Breast epithelium (tissue), 4 donors: ENCODE data around the gene ALG8. TPM values are rescaled to one million over a fixed set of nuclear protein-coding genes. Genes with fewer than 3 reads are reported as not detected.
A peak's percentile ranks its signal among the peaks of the same experiment; 100 is the strongest.

ENCODE experiments used
- DNase-seq, 2 donors: peaks; one replicate each; pipeline ENCODE4 v3.0.0-alpha.2; 2019; ENCODE audit warnings: low spot score in 2 of 2
- H3K27ac ChIP-seq, 2 donors: fragments of 200-600 bp; sonication (generic) in 1 of 2; one replicate each; pipeline ENCODE4 v1.5.1; 2016 to 2019; ENCODE audit warnings: mild to moderate bottlenecking in 1 of 2
- H3K27me3 ChIP-seq, 2 donors: fragments of 200-600 bp; sonication (generic) in 1 of 2; one replicate each; pipeline versions ENCODE4 v1.5.1 to v1.6.0; 2017 to 2019; ENCODE audit warnings: control low read depth in 1 of 2, mild to moderate bottlenecking in 1 of 2
- H3K36me3 ChIP-seq: fragments of 200-600 bp; one replicate; pipeline ENCODE4 v1.5.1; 2019
- H3K4me1 ChIP-seq, 2 donors: fragments of 200-600 bp; sonication (generic); one replicate each; pipeline ENCODE4 v1.5.1; 2016 to 2019; ENCODE audit warnings: control low read depth in 1 of 2
- H3K4me3 ChIP-seq, 3 donors: fragments of 200-600 bp; sonication (generic); 1 replicate in 2 of 3; 2 replicates in 1 of 3; pipeline ENCODE4 v1.5.1; 2016 to 2019; ENCODE audit warnings: mild to moderate bottlenecking in 3 of 3, moderate library complexity in 2 of 3
- H3K9me3 ChIP-seq, 2 donors: fragments of 200-600 bp; sonication (generic) in 1 of 2; one replicate each; pipeline ENCODE4 v1.5.1; 2016 to 2019; ENCODE audit warnings: control low read depth in 1 of 2
- POLR2A ChIP-seq: fragments of 450-650 bp; IDR thresholded peaks from one replicate; pipeline ENCODE4 v1.6.1; 2016; ENCODE audit warnings: antibody characterized with exemption, mild to moderate bottlenecking, moderate library complexity
- POLR2AphosphoS5 ChIP-seq, 3 donors: sonication (generic); formaldehyde crosslinking; IDR thresholded peaks; one replicate each; pipeline ENCODE4 v1.6.1; 2017; ENCODE audit warnings: antibody characterized with exemption in 3 of 3
- intact Hi-C: fragments of 100-400 bp; cut with DNase I; formaldehyde crosslinking; loops from one replicate; pipeline ENCODE4 v1.15.1; 2023; ENCODE audit warnings: low total_unique reads
- total RNA-seq, 3 donors: library from RNA; depleted of rRNA; stranded (reverse); fragments of >200 nt; gene quantifications; one replicate each; pipeline ENCODE4 v1.1.0, GENCODE V29; 2016
- TF ChIP-seq, protein P1 (sequence below), 3 donors: fragments of 450-650 bp; IDR thresholded peaks; one replicate each; pipeline ENCODE4 v1.5.1; 2016 to 2017; ENCODE audit warnings: antibody characterized with exemption in 3 of 3, mild to moderate bottlenecking in 3 of 3, moderate library complexity in 3 of 3

The ALG8 gene
- total RNA-seq, 3 donors from 2014 or later, result 25.9 to 46.8 (median 36.7) TPM

DNA sequence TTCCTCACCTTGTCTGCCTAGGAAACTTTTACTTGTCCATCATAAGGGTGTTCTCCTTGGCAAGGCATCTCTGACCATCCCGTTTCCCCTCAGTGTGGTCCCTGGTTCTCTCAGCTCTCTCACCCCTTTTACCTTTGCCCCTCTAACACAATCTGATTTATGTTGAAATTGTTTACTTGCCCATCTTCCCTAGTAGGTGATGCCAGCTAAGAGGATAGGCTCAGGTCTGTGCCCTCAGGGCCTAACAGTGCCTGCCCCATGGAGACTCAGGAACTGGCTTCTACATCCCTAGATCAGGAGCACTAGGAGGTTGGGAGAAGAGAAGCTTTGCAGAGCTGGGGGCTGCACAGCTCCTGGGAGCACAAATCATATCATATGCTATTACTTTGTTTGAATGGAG is 21.1 kb upstream of the ALG8 start:
- Histone ChIP-seq H3K27me3 (no peaks in the 10 kb centered on the region), H3K4me3 (no peak overlapping the region), H3K9me3 (no peaks in the 10 kb centered on the region), H3K4me1 (no peaks in the 10 kb centered on the region), H3K27ac (no peak overlapping the region), H3K36me3 (no peaks in the 10 kb centered on the region)
- TF ChIP-seq, protein P1, sequence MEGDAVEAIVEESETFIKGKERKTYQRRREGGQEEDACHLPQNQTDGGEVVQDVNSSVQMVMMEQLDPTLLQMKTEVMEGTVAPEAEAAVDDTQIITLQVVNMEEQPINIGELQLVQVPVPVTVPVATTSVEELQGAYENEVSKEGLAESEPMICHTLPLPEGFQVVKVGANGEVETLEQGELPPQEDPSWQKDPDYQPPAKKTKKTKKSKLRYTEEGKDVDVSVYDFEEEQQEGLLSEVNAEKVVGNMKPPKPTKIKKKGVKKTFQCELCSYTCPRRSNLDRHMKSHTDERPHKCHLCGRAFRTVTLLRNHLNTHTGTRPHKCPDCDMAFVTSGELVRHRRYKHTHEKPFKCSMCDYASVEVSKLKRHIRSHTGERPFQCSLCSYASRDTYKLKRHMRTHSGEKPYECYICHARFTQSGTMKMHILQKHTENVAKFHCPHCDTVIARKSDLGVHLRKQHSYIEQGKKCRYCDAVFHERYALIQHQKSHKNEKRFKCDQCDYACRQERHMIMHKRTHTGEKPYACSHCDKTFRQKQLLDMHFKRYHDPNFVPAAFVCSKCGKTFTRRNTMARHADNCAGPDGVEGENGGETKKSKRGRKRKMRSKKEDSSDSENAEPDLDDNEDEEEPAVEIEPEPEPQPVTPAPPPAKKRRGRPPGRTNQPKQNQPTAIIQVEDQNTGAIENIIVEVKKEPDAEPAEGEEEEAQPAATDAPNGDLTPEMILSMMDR (IDR thresholded peaks at IDR 0.05), result no peak
- TF ChIP-seq POLR2AphosphoS5 (IDR thresholded peaks at IDR 0.05) (no peak), POLR2A (no peak)
- no peak for DNase-seq
- intact Hi-C loops, result no loop called here

DNA sequence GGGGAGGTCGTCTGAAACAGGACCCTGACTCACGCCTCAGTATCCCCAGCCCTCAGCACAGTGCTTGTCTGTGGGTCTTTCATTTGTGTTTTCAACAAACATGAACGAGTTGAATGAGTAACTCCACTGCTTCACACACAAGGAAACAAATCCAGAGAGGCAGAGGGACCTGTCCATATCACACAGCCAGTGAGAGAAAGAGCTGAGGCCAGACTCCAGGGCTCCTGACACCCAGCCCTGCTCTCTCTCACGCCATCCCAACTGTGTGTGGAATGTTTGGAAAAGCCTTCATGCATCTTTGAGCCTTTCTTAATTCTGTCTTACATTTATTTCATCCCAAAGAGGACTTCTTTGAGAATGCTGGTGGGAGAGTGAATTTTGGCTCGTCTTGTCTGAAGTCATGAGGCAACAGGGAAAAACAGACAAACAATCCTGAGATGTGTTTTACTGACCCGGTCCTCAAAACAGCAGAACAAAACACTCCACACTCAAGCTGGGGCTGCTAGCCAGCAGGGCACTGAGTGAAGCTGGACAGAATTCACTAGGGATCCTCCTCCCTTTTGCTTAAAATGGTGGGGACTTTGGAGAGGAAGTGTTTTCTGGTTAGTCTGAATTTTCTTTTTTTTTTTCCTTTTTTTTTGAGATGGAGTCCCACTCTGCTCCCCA is 19.7 kb upstream of the ALG8 start:
- no peaks in the 10 kb centered on the region for H3K9me3 ChIP-seq
- peak overlapping the region; percentile 50 to 54 for H3K27ac ChIP-seq
- H3K4me3 ChIP-seq, result no peak overlapping the region
- DNase-seq, result no peak
- H3K36me3 ChIP-seq, result no peaks in the 10 kb centered on the region
- TF ChIP-seq, protein P1 (IDR thresholded peaks at IDR 0.05), result no peak
- TF ChIP-seq POLR2A, result no peak
- intact Hi-C loops, result no loop called here
- no peaks in the 10 kb centered on the region for H3K27me3 ChIP-seq
- H3K4me1 ChIP-seq, result no peaks in the 10 kb centered on the region

DNA sequence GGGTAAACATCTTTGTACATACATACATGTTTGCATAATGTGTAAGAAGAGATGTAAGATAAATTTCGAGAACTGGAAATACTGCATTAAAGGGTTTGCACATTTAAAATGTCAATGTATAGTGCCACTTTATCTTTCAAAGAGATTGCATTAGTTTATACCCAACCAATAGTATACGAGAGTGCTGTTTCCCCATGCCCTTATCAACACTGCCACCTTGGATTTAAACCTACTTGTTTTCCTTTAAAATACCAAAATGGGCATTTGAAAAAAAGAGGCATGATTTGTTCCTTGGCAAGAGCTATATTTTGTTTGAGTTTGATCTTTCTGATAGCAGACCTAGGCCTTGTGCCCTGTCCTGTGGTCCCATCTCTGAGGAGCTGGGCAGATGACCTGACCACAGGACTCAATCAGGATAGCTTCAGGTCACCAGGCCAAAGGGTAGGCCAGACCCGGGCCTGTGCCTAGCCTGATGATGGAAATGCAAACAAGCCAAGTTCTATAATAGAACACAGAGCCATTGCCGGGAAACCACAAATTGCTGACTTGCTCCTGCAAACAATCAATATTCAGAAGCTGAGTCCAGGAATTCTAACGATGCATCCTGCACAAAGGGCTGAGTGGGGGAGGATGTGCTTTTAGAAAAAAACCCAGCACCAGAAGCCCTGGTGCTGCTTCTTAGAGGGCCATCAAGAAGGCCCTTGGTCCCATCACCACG is 16.9 kb upstream of the ALG8 start:
- TF ChIP-seq, protein P1 (IDR thresholded peaks at IDR 0.05), result no peak
- no peak for TF ChIP-seq POLR2AphosphoS5 (IDR thresholded peaks at IDR 0.05)
- no peak for TF ChIP-seq POLR2A
- H3K4me3 ChIP-seq, result no peak overlapping the region
- H3K9me3 ChIP-seq, result no peaks in the 10 kb centered on the region
- DNase-seq, result no peak
- H3K36me3 ChIP-seq, result no peaks in the 10 kb centered on the region
- H3K27ac ChIP-seq, result peak overlapping the region in 1 of 2 donors; percentile 35
- H3K4me1 ChIP-seq, result no peaks in the 10 kb centered on the region
- no peaks in the 10 kb centered on the region for H3K27me3 ChIP-seq
- intact Hi-C loops, result no loop called here

DNA sequence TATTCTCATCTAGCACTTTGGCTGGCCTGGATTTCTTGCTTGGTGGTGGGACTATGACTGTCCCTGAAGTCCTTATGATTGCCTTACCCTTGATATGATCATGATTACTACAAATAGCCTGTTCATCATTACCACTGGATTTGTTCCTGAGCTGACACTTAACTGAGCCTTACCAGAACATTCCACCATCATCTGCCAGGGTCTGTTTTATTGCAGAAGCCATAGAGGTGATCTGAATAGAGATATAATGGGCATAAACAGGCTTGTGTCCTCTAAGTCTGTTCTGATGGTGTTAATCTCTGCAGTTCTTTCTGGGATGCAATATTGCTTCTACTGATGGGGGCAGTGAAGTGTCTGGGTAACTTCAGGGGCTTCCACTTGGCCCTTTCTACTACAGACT is 12.4 kb upstream of the ALG8 start:
- no peak for DNase-seq
- no peaks in the 10 kb centered on the region for H3K27me3 ChIP-seq
- no peaks in the 10 kb centered on the region for H3K36me3 ChIP-seq
- no peaks in the 10 kb centered on the region for H3K4me1 ChIP-seq
- H3K4me3 ChIP-seq, result no peak overlapping the region
- intact Hi-C loops, result no loop called here
- TF ChIP-seq POLR2AphosphoS5 (IDR thresholded peaks at IDR 0.05) (no peak), POLR2A (no peak)
- TF ChIP-seq, protein P1 (IDR thresholded peaks at IDR 0.05), result no peak
- H3K27ac ChIP-seq, result no peak overlapping the region
- no peaks in the 10 kb centered on the region for H3K9me3 ChIP-seq

DNA sequence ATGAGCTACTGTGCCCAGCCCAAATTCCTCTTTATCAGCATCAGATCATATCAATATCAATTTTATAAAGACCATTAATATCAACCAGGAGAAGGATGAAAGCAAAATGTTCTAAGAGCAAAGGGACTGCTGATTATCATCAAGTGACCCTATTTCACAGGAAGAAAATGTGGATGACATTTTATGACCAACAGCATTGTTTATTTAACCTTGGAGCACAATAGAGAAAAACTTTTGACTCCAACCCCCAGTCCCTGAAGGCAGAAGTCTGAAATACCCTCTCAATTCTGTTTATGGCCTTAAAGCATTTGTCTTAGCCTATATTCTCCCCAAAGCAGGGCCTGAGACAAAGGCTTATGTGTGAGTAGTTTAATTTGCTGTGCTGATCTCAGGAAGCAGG is 11.3 kb upstream of the ALG8 start:
- intact Hi-C loops, result no loop called here
- H3K27me3 ChIP-seq, result no peaks in the 10 kb centered on the region

More for the DNA sequence above, 11.3 kb upstream of the ALG8 start:
- Histone ChIP-seq H3K9me3 (no peaks in the 10 kb centered on the region), H3K4me3 (no peak overlapping the region), H3K36me3 (no peaks in the 10 kb centered on the region), H3K4me1 (no peaks in the 10 kb centered on the region), H3K27ac (no peak overlapping the region)
- TF ChIP-seq POLR2AphosphoS5 (IDR thresholded peaks at IDR 0.05) (no peak), POLR2A (no peak)
- TF ChIP-seq, protein P1 (IDR thresholded peaks at IDR 0.05), result no peak
- DNase-seq, result no peak
